Tibial nerve (tissue), 4 donors: ENCODE measurements around the gene CEBPZ.

ENCODE experiments used
- CTCF ChIP-seq, 5 experiments: fragments of 200-600 bp in 3 of 5; fragments of 450-650 bp in 2 of 5; sonication (generic) in 3 of 5; IDR thresholded peaks; one replicate each; pipeline ENCODE4 v1.5.1; 2016 to 2019; ENCODE audit warnings: antibody characterized with exemption in 5 of 5, mild to moderate bottlenecking in 3 of 5, moderate library complexity in 2 of 5
- EP300 ChIP-seq, 2 donors: sonication (generic); formaldehyde crosslinking; IDR thresholded peaks; one replicate each; pipeline ENCODE4 v1.6.1; 2017; ENCODE audit warnings: antibody characterized with exemption in 2 of 2, mild to moderate bottlenecking in 1 of 2

- TF ChIP-seq CTCF (IDR thresholded peaks at IDR 0.05) (no peak), EP300 (IDR thresholded peaks at IDR 0.05) (no peak)
Observed at GRCh38 chr2:37263839-37264238, 32.4 kb upstream of the CEBPZ start.
